IPS-18a (cell line): ENCODE measurements around the gene PIEZO1.

ENCODE experiments used
- H3K27ac ChIP-seq: one replicate; pipeline ENCODE4 v1.5.1; 2013; ENCODE audit warnings: low read length
- H3K27me3 ChIP-seq: one replicate; pipeline ENCODE4 v1.6.1; 2013; ENCODE audit warnings: mild to moderate bottlenecking, low read length; ENCODE audit not compliant: control insufficient read depth, insufficient read depth
- H3K36me3 ChIP-seq: one replicate; pipeline ENCODE4 v1.6.1; 2013; ENCODE audit warnings: low read depth, low read length; ENCODE audit not compliant: control insufficient read depth
- H3K4me1 ChIP-seq: one replicate; pipeline ENCODE4 v1.6.1; 2013; ENCODE audit warnings: low read depth, low read length; ENCODE audit not compliant: control insufficient read depth
- H3K4me3 ChIP-seq: one replicate; pipeline ENCODE4 v1.5.1; 2013; ENCODE audit warnings: low read length
- H3K9ac ChIP-seq: one replicate; pipeline ENCODE4 v1.6.1; 2013; ENCODE audit warnings: mild to moderate bottlenecking, low read length, moderate library complexity
- H3K9me3 ChIP-seq: one replicate; pipeline ENCODE4 v1.6.1; 2013; ENCODE audit warnings: low read depth, low read length; ENCODE audit not compliant: control insufficient read depth

PIEZO1 gene

GRCh38 chr16:88783391-88784073 lies 1.5 kb downstream of the PIEZO1 start:
- H3K4me3 ChIP-seq: peak overlapping the region; percentile 52

GRCh38 chr16:88782454-88783390 lies 2.3 kb downstream of the PIEZO1 start:
- no peaks in the 10 kb centered on the region for H3K9me3 ChIP-seq
- H3K4me3 ChIP-seq: no peak overlapping the region
- H3K27ac ChIP-seq: no peak overlapping the region
- no peaks in the 10 kb centered on the region for H3K36me3 ChIP-seq
- H3K4me1 ChIP-seq: peaks cover 9% of the 10 kb centered on the region
- no peaks in the 10 kb centered on the region for H3K27me3 ChIP-seq
- no peak overlapping the region for H3K9ac ChIP-seq

More at GRCh38 chr16:88783391-88784073, 1.5 kb downstream of the PIEZO1 start:
- Histone ChIP-seq H3K27me3 (no peaks in the 10 kb centered on the region), H3K9ac (no peak overlapping the region), H3K36me3 (no peaks in the 10 kb centered on the region), H3K9me3 (no peaks in the 10 kb centered on the region), H3K27ac (no peak overlapping the region), H3K4me1 (peaks cover 5% of the 10 kb centered on the region)

DNA sequence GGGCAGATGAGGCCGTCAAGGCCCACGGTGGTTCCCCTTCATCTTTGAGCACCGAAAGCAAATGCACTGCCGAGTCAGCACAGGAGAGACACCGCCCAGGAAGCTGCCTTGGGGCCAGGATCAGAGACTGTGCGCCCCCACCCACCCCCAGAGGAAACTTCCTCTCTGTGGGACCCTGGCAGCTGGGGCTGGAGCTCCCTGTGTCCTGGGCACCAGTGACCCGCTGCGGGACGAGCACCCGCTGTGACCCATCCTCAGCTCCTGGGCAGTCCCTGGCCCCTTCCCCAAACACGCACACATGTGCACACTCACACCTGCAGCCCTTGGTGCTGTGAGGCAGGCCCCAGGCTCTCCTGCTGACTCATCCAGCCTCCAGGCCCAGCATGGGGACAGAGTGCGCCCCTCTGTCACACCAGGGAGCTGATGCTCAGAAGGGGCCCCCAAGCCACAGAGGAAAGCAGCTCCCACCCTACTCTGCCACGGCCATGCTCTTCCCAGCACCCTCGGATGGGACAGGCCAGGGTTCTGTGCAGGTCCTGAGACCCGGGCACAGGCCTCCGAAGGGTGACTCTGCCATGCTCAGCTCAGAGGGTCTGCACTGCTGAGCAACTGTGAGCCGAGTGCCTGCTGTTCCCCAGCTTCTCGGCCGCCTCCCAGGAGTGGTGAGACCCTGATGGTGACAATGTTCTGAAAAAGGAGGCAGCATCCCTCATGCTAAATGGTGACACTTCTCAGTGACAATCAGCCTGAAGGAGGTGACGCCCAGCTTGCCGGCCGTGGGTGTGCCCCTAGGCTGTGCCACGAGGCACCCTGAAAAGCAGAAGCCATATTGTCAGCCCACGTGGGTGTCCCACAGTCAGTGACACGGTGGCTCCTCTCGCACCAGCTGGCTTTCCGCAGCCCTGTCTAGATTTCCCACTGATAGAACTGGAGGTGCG lies 3.6 kb downstream of the PIEZO1 start:
- Histone ChIP-seq H3K4me3 (no peak overlapping the region), H3K36me3 (no peaks in the 10 kb centered on the region), H3K27ac (no peak overlapping the region), H3K9ac (no peak overlapping the region), H3K9me3 (no peaks in the 10 kb centered on the region), H3K4me1 (peaks cover 9% of the 10 kb centered on the region), H3K27me3 (no peaks in the 10 kb centered on the region)

DNA sequence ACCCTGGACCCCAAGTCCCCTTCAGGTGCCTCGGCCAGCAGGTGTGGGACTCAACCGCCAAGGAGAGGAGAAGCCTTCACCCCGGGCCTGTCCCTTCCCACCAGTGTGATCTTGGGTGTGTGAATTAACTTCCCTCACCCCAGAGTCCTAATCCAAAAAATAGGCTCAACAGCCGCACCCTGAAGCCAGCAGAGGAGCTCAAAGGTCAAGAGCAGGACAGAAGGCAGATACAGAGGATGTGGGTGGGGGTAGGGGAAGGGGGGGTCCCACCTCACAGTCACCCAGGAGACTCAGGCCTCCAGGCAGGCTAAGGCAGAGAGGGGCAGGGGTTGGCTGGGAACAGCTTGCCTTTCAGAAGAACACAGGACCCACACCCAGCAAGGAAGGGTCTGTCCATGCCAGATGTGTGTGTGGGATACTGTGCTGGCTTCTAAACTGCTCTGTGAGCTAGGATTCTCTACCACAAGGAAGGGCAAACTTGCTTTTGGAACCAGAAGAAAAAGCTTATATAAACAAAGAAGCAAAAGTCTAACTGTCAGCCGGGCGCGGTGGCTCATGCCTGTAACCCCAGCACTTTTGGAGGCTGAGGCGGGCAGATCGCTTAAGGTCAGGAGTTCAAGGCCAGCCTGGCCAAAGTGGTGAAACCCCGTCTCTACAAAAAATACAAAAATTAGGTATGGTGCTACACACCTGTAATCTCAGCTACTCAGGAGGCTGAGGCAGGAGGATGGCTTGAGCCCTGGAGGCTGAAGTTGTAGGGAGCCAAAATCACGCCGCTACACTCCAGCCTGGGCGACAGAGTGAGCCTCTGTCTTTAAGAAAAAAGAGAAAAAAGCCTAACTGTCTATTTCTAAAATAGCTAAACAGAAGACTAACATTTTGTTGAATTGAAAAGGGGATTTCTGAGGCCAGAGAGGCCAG lies 4.6 kb downstream of the PIEZO1 start:
- Histone ChIP-seq H3K36me3 (no peaks in the 10 kb centered on the region), H3K27ac (no peak overlapping the region), H3K27me3 (no peaks in the 10 kb centered on the region), H3K9me3 (no peaks in the 10 kb centered on the region), H3K4me1 (peaks cover 9% of the 10 kb centered on the region), H3K4me3 (no peak overlapping the region), H3K9ac (no peak overlapping the region)

DNA sequence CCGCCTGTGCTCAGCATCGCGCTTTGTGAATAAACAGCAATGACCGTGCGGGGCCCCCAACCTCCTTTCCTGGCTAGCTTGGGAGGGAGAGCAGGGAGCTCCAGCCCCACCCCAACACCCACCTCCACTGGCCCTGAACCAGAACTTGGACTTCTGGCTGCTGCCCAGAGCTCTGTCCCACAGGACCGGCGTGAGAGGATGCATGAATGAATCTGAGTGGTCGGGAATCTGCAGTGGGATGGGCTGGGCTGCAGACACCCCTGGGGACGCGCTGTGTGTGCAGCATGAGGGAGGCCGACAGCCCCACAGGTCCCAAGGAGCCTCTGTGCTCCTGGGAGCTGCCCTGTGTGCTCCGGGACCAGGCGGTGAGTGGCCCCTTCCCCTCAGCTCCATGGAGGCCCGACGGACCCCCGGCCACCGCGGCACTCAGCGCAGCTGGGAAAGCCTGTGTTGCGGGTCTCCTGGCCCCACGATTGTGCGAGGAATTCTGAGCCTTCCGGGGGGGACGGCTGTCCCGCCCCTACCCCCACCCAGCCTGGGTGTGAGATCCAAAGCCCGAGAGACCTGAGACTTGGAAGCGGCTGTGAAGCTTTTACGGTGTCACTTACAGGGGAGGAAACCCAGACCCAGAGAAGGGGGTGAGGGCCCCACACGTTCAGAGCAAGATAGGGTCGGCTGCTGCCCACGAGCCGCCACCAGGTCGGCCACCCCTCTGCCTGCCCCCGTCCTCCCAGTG lies 5.4 kb downstream of the PIEZO1 start:
- Histone ChIP-seq H3K27me3 (no peaks in the 10 kb centered on the region), H3K4me1 (peaks cover 9% of the 10 kb centered on the region), H3K4me3 (no peak overlapping the region), H3K9me3 (no peaks in the 10 kb centered on the region), H3K36me3 (no peaks in the 10 kb centered on the region), H3K27ac (no peak overlapping the region), H3K9ac (no peak overlapping the region)

DNA sequence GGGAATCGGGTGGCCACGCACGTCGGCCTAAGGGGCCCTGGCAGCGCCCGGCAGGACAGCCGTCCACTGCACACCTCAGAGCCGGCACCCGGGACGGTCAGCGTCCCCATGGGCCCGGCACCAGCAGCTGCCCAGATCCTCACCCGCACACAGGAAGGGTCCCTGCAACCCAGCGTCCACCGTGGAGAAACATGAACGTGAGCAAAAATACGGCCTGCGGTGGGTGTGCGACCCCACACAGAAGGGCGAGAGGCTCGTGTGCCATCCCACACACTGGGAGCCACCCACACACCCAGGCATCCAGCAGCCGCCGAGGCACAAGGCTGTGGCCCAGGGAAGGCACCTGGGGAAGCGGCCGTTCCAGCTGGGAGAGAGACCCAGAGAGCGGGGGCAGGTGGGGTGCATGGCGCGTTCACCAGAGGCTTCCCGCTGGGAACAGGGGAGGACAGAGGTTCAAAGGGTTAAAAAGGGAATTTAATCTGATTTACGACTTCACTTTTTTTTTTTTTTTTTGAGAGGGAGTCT lies 6.4 kb downstream of the PIEZO1 start:
- peaks cover 10% of the 10 kb centered on the region for H3K4me1 ChIP-seq
- no peaks in the 10 kb centered on the region for H3K27me3 ChIP-seq
- H3K9me3 ChIP-seq: no peaks in the 10 kb centered on the region
- H3K9ac ChIP-seq: no peak overlapping the region
- H3K4me3 ChIP-seq: no peak overlapping the region
- H3K27ac ChIP-seq: no peak overlapping the region
- no peaks in the 10 kb centered on the region for H3K36me3 ChIP-seq

- Histone ChIP-seq H3K27me3 (no peaks in the 10 kb centered on the region), H3K9me3 (no peaks in the 10 kb centered on the region), H3K9ac (no peak overlapping the region), H3K4me1 (peaks cover 8% of the 10 kb centered on the region), H3K27ac (no peak overlapping the region), H3K36me3 (no peaks in the 10 kb centered on the region), H3K4me3 (no peak overlapping the region)
Observed at GRCh38 chr16:88778271-88778525, 6.8 kb downstream of the PIEZO1 start.

DNA sequence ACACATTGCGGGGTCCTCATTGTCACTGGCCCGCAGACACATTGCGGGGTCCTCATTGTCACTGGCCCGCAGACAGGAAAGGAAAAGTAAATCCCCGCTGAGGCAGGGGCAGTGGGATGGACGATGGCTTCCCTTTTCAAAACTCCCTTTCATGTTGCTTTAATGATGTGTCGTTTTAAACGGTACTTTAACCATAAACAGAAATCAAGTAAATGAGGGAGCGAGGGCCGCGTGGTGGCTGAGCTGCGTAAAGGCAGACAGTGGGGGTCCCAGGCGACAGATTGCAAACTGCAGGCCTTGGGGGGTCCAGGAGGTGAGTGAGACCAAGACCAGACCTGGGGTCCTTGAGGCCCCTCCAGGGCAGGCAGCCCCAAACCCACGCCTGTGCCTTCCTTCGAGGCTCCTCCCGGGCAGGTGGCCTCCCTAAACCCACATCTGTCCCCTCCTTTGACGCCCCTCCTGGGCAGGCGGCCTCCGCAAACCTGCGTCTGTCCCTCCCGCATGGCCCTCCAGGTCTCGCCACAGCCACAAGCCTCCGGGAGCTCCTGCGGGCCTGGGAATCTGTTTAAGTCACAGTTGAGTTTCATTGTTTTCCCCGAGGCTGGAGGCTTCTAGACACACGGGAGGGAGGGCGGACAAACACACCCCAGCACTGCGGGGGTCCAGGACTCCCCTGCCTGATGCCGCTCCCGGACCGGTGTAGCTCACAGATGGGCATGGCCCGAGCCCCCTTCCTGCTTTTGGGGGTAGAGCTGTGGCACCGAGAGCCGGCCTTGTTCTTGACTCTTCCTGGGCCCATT lies 7.3 kb downstream of the PIEZO1 start:
- H3K27ac ChIP-seq: no peak overlapping the region
- H3K9ac ChIP-seq: no peak overlapping the region
- H3K4me1 ChIP-seq: peaks cover 8% of the 10 kb centered on the region

DNA sequence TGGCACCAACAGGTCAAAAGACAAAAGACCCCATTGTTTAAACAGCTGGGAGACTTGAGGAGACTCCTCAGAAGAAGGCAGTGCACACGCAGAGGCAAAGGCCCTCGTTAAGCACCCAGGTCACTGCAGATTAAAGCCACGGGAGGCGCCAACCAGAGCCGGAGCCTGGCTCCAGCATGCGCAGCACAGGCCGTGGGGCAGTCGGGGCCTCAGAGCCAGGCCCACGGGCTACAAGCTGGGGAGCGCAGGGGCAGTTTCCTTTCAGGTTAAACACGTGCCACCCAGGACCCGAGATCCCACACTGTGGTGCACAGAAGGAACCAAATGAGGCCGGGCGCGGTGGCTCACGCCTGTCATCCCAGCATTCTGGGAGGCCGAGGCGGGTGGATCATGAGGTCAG lies 9.2 kb downstream of the PIEZO1 start:
- Histone ChIP-seq H3K4me1 (peaks cover 12% of the 10 kb centered on the region), H3K9ac (no peak overlapping the region), H3K9me3 (no peaks in the 10 kb centered on the region), H3K4me3 (no peak overlapping the region), H3K27ac (no peak overlapping the region), H3K36me3 (no peaks in the 10 kb centered on the region), H3K27me3 (no peaks in the 10 kb centered on the region)

More for the DNA sequence above, 7.3 kb downstream of the PIEZO1 start:
- Histone ChIP-seq H3K36me3 (no peaks in the 10 kb centered on the region), H3K27me3 (no peaks in the 10 kb centered on the region), H3K9me3 (no peaks in the 10 kb centered on the region), H3K4me3 (no peak overlapping the region)
